ENCODE data around the gene TIA1. TPM values are rescaled to one million over a fixed set of nuclear protein-coding genes. Genes with fewer than 3 reads are reported as not detected.
"Not testable (repeated sequence)": the region's sequence is repeated elsewhere in the genome, so short reads cannot be mapped to it uniquely, and the experiment has no call there.

TIA1 gene
- total RNA-seq, 1 donor from 2014 or later = 45.1 TPM

DNA sequence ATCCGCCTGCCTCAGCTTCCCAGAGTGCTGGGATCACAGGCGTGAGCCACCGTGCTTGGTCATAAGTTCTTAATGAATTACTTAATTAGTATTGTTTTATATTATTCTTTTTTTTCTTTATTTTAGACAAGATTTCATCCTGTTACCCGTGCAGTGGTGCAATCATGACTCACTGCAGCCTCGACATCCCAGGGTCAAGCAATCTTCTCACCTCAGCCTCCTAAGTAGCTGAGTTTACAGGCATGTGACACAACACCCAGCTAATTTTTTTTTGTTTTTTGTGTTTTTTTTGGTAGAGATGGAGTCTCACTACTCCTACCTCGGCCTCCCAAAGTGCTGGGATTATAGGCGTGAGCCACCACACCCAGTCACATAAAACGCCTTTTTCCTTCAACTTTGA, 74.9 kb downstream of the TIA1 start:
- DNase-seq = no peak
- Histone ChIP-seq H3K9me3 (replicated peaks) (no peaks in the 10 kb centered on the region), H3K27ac (replicated peaks) (no peak overlapping the region), H3K27me3 (ENCODE audit: low read depth) (no peaks in the 10 kb centered on the region), H3K36me3 (peaks cover 95% of the 10 kb centered on the region), H3K4me3 (no peak overlapping the region), H3K4me1 (no peaks in the 10 kb centered on the region)
- intact Hi-C loops (cut with micrococcal nuclease) = no loop called here
- TF ChIP-seq, protein P1, sequence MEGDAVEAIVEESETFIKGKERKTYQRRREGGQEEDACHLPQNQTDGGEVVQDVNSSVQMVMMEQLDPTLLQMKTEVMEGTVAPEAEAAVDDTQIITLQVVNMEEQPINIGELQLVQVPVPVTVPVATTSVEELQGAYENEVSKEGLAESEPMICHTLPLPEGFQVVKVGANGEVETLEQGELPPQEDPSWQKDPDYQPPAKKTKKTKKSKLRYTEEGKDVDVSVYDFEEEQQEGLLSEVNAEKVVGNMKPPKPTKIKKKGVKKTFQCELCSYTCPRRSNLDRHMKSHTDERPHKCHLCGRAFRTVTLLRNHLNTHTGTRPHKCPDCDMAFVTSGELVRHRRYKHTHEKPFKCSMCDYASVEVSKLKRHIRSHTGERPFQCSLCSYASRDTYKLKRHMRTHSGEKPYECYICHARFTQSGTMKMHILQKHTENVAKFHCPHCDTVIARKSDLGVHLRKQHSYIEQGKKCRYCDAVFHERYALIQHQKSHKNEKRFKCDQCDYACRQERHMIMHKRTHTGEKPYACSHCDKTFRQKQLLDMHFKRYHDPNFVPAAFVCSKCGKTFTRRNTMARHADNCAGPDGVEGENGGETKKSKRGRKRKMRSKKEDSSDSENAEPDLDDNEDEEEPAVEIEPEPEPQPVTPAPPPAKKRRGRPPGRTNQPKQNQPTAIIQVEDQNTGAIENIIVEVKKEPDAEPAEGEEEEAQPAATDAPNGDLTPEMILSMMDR (IDR thresholded peaks at IDR 0.05; ENCODE audit: borderline replicate concordance) = no peak

DNA sequence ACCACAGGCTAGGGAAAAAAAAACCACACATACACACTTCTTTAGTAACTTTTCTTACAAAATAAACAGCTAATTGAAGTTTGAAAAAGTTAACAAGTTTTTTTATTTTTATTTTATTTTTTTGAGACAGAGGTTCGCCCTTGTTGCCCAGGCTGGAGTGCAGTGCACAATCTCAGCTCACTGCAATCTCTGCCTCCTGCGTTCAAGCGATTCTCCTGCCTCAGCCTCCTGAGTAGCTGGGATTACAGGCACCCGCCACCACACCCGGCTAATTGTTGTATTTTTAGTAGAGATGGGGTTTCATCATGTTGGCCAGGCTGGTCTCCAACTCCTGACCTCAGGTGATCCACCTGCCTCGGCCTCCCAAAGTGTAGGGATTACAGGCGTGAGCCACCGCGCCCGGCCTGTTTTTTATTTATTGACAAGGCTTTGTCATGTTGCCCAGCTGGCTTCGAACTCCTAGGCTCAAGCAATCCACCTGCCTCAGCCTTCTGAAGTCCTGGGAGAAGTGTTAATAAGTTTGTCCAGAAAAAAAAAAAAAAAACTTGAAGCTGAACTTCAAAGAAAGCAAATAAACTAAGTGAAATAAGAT, 78.7 kb downstream of the TIA1 start:
- intact Hi-C loops (cut with micrococcal nuclease); DNase-seq; H3K9me3 ChIP-seq (replicated peaks); H3K27ac ChIP-seq (replicated peaks); H3K4me3 ChIP-seq; H3K4me1 ChIP-seq; H3K27me3 ChIP-seq (ENCODE audit: low read depth): not testable (repeated sequence)
- H3K36me3 ChIP-seq = peaks cover 96% of the 10 kb centered on the region

DNA sequence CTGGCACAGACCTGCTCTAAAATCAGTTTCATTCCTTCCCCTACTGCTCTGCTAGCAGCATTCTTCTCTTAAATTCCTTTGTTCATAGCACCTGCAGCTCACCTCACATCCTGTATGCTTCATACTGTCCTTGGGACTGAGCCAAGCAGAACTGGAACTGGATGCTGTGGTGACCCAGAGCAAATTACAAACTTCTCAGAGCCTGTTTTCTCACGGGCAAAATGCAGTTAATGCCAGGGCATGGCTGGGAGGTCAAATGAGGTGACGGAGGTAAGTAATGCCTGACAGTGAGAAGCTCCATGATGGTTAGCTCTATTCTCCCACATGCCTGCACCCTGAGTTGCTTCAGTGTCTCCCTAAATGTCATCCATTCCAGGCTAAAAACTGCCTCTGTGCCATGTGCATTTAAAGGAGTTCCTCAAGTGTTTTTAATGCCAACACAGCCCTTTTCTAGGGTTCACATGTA, 87.3 kb downstream of the TIA1 start:
- H3K27me3 ChIP-seq (ENCODE audit: low read depth) = no peaks in the 10 kb centered on the region
- H3K9me3 ChIP-seq (replicated peaks) = no peaks in the 10 kb centered on the region
- no peaks in the 10 kb centered on the region for H3K4me1 ChIP-seq
- H3K27ac ChIP-seq (replicated peaks) = no peak overlapping the region
- no peak for DNase-seq
- intact Hi-C loops (cut with micrococcal nuclease) = no loop called here
- TF ChIP-seq, protein P1 (IDR thresholded peaks at IDR 0.05; ENCODE audit: borderline replicate concordance) = no peak
- peaks cover 89% of the 10 kb centered on the region for H3K36me3 ChIP-seq
- no peak overlapping the region for H3K4me3 ChIP-seq

DNA sequence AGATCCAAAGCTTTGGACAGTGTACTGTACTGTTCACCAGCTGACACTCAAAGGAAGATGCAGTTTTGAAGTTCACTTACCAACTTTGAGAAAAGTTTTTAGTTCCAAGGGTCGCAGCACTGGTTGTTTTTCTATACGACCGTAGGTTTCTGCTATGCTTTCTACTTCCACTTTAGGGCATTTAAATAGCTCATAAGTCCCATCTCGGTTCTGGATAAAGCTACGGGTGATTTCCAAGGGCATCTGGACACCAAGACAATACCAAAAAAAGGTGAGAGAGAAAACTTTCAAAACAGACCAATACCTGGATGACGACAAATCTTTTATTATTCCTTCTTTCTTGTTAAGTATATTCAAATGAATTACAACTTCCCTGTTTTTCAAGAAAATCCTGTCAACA, 87.9 kb downstream of the TIA1 start:
- Histone ChIP-seq H3K4me3 (no peak overlapping the region), H3K9me3 (replicated peaks) (no peaks in the 10 kb centered on the region), H3K36me3 (peaks cover 89% of the 10 kb centered on the region), H3K4me1 (no peaks in the 10 kb centered on the region), H3K27me3 (ENCODE audit: low read depth) (no peaks in the 10 kb centered on the region), H3K27ac (replicated peaks) (no peak overlapping the region)
- intact Hi-C loops (cut with micrococcal nuclease) = no loop called here
- TF ChIP-seq, protein P1 (IDR thresholded peaks at IDR 0.05; ENCODE audit: borderline replicate concordance) = no peak
- DNase-seq = no peak

Small RNA genes within 50 kb of the gene (microRNA-seq; reads per million reads assigned to microRNA genes)
- gene MIR1285-2 = not detected

Other genes with a start within 250 kb of the TIA1 start
- 205 TPM for gene PCBP1, start 161.2 kb downstream of the TIA1 start, total RNA-seq
- gene C2orf42, start 57.6 kb downstream of the TIA1 start, total RNA-seq = 14.6 TPM
- 84.6 TPM for gene PCYOX1, start 9.5 kb upstream of the TIA1 start, total RNA-seq
- 138 TPM for gene SNRPG, start 45.1 kb upstream of the TIA1 start, total RNA-seq
- gene FAM136A, start 53.4 kb upstream of the TIA1 start, total RNA-seq = 26.0 TPM

Measured in left ventricle myocardium inferior (tissue), 1 donor.